ENCODE data around the gene ACY1. TPM values are rescaled to one million over a fixed set of nuclear protein-coding genes. Genes with fewer than 3 reads are reported as not detected.
A peak's percentile ranks its signal among the peaks of the same experiment; 100 is the strongest.

Gene ACY1
- total and polyA plus RNA-seq, 2 of the 13 experiments (the other 11 are each of a cell fraction or from before 2014, with no cell fraction given): 113 to 162 TPM

- TF ChIP-seq REXO4 (CRISPR knock-in tag; IDR thresholded peaks at IDR 0.05; ENCODE audit: borderline replicate concordance): 0 out of 2 replicates have a peak, but pooled peaks have one; percentile 9
- TF ChIP-seq, protein P1, sequence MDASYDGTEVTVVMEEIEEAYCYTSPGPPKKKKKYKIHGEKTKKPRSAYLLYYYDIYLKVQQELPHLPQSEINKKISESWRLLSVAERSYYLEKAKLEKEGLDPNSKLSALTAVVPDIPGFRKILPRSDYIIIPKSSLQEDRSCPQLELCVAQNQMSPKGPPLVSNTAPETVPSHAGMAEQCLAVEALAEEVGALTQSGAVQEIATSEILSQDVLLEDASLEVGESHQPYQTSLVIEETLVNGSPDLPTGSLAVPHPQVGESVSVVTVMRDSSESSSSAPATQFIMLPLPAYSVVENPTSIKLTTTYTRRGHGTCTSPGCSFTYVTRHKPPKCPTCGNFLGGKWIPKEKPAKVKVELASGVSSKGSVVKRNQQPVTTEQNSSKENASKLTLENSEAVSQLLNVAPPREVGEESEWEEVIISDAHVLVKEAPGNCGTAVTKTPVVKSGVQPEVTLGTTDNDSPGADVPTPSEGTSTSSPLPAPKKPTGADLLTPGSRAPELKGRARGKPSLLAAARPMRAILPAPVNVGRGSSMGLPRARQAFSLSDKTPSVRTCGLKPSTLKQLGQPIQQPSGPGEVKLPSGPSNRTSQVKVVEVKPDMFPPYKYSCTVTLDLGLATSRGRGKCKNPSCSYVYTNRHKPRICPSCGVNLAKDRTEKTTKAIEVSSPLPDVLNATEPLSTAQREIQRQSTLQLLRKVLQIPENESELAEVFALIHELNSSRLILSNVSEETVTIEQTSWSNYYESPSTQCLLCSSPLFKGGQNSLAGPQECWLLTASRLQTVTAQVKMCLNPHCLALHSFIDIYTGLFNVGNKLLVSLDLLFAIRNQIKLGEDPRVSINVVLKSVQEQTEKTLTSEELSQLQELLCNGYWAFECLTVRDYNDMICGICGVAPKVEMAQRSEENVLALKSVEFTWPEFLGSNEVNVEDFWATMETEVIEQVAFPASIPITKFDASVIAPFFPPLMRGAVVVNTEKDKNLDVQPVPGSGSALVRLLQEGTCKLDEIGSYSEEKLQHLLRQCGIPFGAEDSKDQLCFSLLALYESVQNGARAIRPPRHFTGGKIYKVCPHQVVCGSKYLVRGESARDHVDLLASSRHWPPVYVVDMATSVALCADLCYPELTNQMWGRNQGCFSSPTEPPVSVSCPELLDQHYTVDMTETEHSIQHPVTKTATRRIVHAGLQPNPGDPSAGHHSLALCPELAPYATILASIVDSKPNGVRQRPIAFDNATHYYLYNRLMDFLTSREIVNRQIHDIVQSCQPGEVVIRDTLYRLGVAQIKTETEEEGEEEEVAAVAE (CRISPR knock-in tag; IDR thresholded peaks at IDR 0.05; ENCODE audit: borderline replicate concordance): peak; percentile 81
- TF ChIP-seq, protein P2, sequence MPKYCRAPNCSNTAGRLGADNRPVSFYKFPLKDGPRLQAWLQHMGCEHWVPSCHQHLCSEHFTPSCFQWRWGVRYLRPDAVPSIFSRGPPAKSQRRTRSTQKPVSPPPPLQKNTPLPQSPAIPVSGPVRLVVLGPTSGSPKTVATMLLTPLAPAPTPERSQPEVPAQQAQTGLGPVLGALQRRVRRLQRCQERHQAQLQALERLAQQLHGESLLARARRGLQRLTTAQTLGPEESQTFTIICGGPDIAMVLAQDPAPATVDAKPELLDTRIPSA (CRISPR knock-in tag; IDR thresholded peaks at IDR 0.05; ENCODE audit: borderline replicate concordance): no peak
- TF ChIP-seq PCBP1 (IDR thresholded peaks at IDR 0.05; ENCODE audit: borderline replicate concordance, low read depth, low read length): peak; percentile 78; the same call in 1 of the 2 replicates
- peak; percentile 90 for TF ChIP-seq ZNF510 (CRISPR knock-in tag; IDR thresholded peaks at IDR 0.05; ENCODE audit: low read depth)
- TF ChIP-seq KLF12 (CRISPR knock-in tag; IDR thresholded peaks at IDR 0.05; ENCODE audit: borderline replicate concordance): peak; percentile 80; the same call in 1 of the 2 replicates
- TF ChIP-seq GABPA (IDR thresholded peaks at IDR 0.05; ENCODE audit: low read depth, low read length): peak; percentile 97
- TF ChIP-seq GABPA (CRISPR knock-in tag; IDR thresholded peaks at IDR 0.05; ENCODE audit: low read depth): peak; percentile 100
- peak; percentile 90 for TF ChIP-seq ZNF614 (CRISPR knock-in tag; IDR thresholded peaks at IDR 0.05; ENCODE audit: borderline replicate concordance)
- TF ChIP-seq ZSCAN30 (CRISPR knock-in tag; IDR thresholded peaks at IDR 0.05): peak; percentile 93
- TF ChIP-seq KLF11 (CRISPR knock-in tag; IDR thresholded peaks at IDR 0.05): peak; percentile 85; the same call in 1 of the 2 replicates
- TF ChIP-seq AKNA (CRISPR knock-in tag; IDR thresholded peaks at IDR 0.05; ENCODE audit: borderline replicate concordance): 0 out of 2 replicates have a peak, but pooled peaks have one; percentile 49
- TF ChIP-seq ZNF883 (CRISPR knock-in tag; IDR thresholded peaks at IDR 0.05; ENCODE audit: not compliant biosample characterization): peak; percentile 93
- TF ChIP-seq, protein P3, sequence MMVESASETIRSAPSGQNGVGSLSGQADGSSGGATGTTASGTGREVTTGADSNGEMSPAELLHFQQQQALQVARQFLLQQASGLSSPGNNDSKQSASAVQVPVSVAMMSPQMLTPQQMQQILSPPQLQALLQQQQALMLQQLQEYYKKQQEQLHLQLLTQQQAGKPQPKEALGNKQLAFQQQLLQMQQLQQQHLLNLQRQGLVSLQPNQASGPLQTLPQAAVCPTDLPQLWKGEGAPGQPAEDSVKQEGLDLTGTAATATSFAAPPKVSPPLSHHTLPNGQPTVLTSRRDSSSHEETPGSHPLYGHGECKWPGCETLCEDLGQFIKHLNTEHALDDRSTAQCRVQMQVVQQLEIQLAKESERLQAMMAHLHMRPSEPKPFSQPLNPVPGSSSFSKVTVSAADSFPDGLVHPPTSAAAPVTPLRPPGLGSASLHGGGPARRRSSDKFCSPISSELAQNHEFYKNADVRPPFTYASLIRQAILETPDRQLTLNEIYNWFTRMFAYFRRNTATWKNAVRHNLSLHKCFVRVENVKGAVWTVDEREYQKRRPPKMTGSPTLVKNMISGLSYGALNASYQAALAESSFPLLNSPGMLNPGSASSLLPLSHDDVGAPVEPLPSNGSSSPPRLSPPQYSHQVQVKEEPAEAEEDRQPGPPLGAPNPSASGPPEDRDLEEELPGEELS (CRISPR knock-in tag; IDR thresholded peaks at IDR 0.05): peak; percentile 67; the same call in 1 of the 2 replicates
These were observed 12.2 kb downstream of the ACY1 start, which contains the start of gene RPL29 (continued) for GRCh38 chr3:51995346-51996163.

All from HepG2 (cell line).